Inflammatory macrophage (primary cell): ENCODE results near the gene GPR156.

ENCODE experiments used
- DNase-seq, 2 donors: peaks; one replicate each; pipeline ENCODE4 v3.0.0-alpha.2; 2020 to 2022

Gene GPR156

DNA sequence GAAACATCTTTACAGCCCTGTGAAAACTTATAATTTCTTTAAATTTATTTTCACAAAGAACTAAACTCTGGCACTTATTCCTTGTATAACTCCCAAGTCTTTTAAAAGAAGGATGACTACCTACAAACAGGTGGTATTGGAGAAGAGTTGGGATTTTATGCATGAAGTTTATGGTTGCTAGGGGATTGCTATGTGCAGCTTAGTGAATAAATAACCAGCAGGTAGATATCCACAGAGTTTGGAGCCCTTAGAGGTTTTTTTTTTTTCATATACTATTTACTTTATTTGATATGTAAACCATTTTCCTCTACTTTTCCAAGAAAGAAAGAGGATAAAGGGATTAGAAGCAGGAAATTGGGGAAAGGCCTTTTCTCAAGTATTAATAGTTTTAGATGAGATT lies 91.5 kb downstream of the GPR156 start:
- DNase-seq, result no peak

DNA sequence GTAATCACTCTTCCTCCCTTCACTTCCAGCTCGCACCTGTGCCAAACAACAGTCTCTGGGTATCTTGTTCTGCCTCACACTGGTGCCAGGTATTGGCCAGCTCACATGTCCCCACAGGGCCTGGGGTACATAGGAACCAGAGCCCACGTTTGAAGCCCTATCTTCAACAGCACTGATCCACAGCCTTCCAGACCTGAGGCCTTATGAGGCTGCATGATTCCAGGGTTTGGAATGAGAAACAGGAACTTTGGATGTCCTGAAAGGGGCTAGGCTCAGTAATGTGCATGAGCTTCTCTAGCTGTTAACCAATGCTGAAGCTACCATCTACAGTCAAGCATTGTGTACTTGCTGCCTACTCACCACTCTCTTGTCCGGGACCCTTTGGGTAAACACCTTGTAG lies 92.4 kb downstream of the GPR156 start:
- DNase-seq, result no peak

GRCh38 chr3:120192159-120192558 lies 92.9 kb downstream of the GPR156 start:
- no peak for DNase-seq

- peak in 1 of 2 donors; percentile 24 for DNase-seq
Measured at GRCh38 chr3:120182613-120183511, 102.2 kb downstream of the GPR156 start.

DNA sequence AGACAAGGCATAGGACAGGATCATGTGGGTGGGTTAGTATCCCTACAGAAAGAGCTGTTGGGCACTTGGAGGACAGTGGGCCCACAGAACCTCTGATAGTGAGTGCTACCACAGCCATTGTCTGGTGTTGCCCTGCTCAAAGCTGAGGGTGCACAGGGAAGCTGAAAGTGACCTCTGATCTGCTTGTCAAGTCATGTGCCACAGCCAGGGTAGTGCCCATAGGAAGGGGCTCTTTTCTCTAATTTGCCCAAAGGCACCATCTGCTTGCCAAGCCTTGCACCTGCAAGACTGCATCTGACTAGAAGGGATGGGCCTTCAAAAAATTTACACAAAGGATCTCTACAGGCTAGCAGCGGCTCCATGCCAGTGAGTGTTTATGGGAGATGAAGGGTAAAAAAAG lies 103.4 kb downstream of the GPR156 start:
- no peak for DNase-seq

- no peak for DNase-seq
Measured at GRCh38 chr3:120180731-120181412, 104.2 kb downstream of the GPR156 start.

- DNase-seq, result peak; percentile 14 to 29
Measured at GRCh38 chr3:120177707-120178306, 107.2 kb downstream of the GPR156 start.

- DNase-seq, result no peak
Measured at GRCh38 chr3:120177151-120177550, 107.9 kb downstream of the GPR156 start.

DNA sequence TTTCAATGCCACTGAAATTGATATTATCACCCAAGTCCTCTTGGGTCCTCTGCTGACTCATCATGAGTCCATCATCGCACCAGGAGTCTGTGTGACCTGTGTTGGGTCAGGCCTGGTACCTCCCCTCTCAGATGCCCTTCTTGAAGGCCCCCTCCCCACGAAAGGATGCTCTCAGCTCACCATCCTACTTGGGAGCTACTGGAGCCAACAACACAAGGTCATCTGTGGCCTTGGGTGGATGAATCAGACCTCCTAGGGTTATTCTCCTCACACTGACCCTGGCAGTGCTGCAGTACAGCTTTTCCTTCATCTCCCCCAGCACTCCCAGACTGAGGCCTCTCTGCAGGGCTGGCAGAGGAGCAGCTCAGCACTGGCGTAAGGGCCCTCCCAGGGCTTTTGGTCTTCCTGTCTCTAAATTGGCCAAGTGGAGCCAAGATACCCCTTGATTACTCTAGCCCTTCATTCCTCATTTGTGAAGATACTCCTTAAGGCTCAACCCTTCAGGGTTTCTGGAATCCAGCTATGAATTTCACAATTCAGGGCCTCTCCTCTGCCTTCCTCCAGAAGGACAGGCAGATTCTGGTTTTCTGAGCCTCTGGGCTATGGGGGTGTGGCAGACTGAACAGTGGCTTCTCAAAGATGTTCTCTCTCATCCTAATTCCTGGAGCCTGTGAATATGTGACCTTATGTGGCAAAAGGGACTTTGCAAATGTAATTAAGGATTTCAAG lies 110.0 kb downstream of the GPR156 start:
- no peak for DNase-seq

DNA sequence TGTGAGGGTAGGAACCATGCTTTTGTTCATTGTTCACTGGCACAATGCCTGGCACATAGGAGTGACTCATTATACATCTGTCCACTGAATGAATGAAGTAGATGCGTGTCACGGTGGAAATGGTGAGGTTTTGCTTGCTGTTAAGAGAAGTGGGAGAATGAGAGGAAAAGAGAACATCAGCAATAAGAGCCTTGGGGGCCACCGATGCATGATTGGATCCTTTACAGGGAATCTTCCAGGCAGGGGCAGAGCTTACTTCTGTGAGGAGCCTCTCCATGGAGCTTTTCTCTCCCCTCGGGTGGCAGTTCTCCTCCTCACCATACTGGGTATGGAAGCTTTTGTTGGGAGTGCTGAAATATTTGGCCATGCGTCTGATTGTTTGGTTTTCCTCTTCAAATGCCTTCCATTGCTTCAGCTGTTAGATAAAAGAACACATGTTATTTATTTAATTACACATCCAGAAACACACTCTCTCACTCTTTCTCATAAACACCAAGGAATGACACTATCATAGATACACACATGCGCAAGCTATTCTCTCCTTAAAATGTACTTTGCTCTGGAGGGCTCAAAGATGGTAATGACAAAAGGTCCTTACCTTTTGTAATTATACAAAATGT lies 111.9 kb downstream of the GPR156 start:
- no peak for DNase-seq

DNA sequence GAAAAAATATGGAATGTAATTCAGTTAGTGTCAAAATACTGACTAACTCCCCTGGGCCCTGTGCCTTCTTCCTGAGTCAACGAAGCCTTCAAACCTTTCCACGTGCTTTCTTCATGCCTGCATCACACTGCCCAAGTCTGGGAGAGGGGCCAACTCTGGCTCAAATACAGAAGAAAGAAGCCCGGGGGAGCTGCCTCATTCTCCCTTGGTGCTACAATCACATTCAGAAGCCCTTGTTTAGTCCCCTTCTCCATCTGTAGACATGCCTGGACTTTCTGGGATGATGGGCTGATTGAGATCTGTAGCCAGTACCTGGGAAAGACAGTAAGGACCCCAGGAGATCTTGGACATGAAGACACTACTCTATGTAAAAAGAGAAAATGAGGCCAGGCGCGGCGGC lies 113.0 kb downstream of the GPR156 start:
- no peak for DNase-seq

- DNase-seq, result no peak
Measured at GRCh38 chr3:120171134-120171873, 113.7 kb downstream of the GPR156 start.

DNA sequence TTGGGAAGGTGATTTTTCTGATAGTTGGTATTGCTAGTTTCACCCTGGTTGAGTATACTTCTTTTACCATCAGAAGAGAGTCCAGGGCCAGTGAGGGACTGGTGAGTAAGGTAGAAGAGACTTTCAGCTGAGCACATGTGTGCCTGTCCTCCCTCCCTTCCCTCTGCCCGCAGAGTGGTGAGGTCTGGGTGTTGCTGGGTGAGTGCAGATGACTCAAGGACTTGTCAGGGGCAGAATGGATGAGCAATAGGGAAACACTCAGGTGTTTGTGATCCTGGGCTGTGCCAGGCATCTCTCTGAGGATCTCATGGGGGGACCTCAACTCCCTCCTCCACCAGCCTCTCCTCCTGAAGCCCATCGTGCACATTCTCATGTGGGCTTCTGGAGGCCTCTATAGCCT lies 114.8 kb downstream of the GPR156 start:
- DNase-seq, result no peak

DNA sequence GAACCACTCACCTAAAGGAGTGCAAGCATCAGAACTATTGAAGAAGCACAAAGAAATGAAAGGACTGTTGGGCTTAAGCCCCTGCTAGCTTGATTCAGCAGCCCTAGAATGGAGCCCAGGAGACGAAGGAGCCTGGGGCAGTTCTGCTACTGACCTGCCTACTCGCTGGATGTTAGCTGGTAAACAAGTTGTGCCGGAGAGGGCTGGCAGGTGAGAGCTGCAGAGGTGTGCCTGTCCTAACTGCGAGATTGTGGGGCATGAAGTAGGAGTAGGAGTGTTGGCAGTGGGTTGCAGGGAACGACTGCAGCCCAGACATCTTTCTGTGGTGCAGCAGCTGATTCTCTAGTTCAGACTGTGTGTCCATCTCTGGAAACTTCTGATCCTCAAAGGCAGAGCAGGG lies 115.6 kb downstream of the GPR156 start:
- DNase-seq, result no peak

DNA sequence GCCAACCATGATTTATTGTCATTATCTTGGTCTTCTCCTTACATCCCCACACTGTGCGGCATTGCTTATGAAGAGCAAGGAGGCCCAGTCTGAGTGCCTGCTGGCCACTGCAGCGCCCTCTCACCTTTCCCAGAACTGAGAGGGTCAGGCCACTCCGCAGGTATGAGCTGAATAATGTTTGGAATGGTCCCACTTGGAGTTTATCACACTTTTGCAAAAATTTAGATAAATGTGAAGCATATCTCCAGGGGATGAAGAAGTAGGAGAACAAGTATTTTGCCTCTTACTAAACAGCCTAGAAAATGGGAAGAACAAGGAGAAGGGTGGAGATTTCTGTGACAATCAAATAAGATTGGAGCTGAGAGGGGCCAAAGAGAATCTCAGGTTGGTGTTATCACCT lies 116.4 kb downstream of the GPR156 start:
- DNase-seq, result no peak

DNA sequence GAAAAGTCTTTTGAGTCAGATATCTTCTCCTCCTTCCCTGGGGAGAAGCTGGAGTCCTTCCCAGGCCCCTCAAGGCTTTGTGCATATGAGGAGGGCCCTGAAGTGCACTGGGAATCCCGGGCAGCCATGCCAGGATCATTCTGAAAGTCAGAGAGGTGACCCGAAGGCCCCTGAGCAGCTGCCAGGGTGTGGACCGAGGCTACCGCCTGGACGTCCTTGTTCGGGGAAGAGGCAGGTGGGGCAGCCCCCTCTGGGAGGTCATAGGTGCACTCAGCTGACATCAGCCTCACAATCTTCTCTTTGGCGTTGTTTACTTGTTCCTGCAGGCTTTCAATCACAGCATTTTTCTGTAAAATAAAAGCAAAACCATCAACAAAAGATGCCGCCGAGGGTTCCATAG lies 117.0 kb downstream of the GPR156 start:
- no peak for DNase-seq

DNA sequence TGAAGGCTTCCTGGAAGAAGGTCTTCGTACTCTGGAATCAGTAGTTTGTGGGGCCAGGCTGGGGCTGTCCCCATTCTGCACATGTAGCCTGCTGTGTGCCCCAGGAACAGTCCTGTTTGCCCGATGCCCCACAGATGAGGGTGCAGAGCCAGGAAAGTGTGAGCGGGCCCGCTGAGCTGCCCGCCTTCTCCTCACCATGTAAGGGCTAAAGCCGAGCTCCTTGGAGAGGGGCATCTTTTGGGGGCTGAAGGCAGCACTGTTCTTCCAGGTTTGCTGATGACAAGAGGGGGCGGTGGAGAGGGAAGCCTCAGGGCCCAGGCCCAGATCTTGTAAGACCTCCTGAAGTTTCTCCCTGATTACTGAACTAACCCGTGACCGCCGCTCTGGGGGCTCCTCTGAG lies 117.5 kb downstream of the GPR156 start:
- no peak for DNase-seq

GRCh38 chr3:120163816-120164215 lies 121.2 kb downstream of the GPR156 start:
- no peak for DNase-seq

GRCh38 chr3:120163026-120163425 lies 122.0 kb downstream of the GPR156 start:
- no peak for DNase-seq

DNA sequence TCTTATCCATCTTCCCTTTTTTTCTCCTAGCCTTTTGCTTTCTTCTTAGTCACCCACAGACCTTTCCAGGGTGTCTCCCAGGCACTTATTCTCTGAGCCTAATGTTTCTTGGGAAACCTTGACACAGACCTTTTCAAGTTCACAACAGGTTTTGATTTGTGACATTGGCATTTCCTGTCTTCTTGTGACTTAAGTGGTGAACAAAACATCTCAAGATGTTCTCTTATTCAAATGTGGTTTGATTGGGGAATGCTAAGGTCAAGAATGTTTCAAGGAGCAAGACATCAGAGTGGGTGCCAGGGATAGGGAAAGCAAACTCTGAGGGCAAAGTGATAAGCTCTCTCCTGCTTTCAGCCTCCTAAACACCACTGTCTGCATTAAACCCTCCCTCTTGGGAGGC lies 122.6 kb downstream of the GPR156 start:
- no peak for DNase-seq

GRCh38 chr3:120161902-120162301 lies 123.1 kb downstream of the GPR156 start:
- peak; percentile 12 to 67 for DNase-seq

- peak; percentile 40 to 49 for DNase-seq
Measured at GRCh38 chr3:120160050-120160449, 125.0 kb downstream of the GPR156 start.
